GM19239 (cell line): ENCODE data around the gene GRAMD2A.

Experiments used
- DNase-seq: peaks from one replicate; pipeline ENCODE4 v3.0.0; 2011; ENCODE audit warnings: low spot score; ENCODE audit not compliant: insufficient read length
- FAIRE-seq: peaks from 2 replicates; lab custom pipeline; 2011; peaks lifted over from hg19 to GRCh38; lab: Jason Lieb, UNC

The GRAMD2A gene

GRCh38 chr15:72220687-72221086 lies 23.1 kb upstream of the GRAMD2A start:
- DNase-seq (no peak), FAIRE-seq (no peak)

- no peak for FAIRE-seq
- no peak for DNase-seq
Measured at GRCh38 chr15:72217216-72217615, 19.6 kb upstream of the GRAMD2A start.

GRCh38 chr15:72216079-72216478 lies 18.5 kb upstream of the GRAMD2A start:
- DNase-seq: no peak
- FAIRE-seq: no peak

- FAIRE-seq (no peak), DNase-seq (no peak)
Measured at GRCh38 chr15:72207558-72208085, 10.0 kb upstream of the GRAMD2A start.

- DNase-seq (no peak), FAIRE-seq (no peak)
Measured at GRCh38 chr15:72206677-72207000, 9.1 kb upstream of the GRAMD2A start.

GRCh38 chr15:72205896-72206676 lies 8.5 kb upstream of the GRAMD2A start:
- FAIRE-seq: no peak
- DNase-seq: no peak

- FAIRE-seq (no peak), DNase-seq (no peak)
Measured at GRCh38 chr15:72205273-72205672, 7.7 kb upstream of the GRAMD2A start.

- DNase-seq (no peak), FAIRE-seq (no peak)
Measured at GRCh38 chr15:72203507-72203837, 5.9 kb upstream of the GRAMD2A start.

DNA sequence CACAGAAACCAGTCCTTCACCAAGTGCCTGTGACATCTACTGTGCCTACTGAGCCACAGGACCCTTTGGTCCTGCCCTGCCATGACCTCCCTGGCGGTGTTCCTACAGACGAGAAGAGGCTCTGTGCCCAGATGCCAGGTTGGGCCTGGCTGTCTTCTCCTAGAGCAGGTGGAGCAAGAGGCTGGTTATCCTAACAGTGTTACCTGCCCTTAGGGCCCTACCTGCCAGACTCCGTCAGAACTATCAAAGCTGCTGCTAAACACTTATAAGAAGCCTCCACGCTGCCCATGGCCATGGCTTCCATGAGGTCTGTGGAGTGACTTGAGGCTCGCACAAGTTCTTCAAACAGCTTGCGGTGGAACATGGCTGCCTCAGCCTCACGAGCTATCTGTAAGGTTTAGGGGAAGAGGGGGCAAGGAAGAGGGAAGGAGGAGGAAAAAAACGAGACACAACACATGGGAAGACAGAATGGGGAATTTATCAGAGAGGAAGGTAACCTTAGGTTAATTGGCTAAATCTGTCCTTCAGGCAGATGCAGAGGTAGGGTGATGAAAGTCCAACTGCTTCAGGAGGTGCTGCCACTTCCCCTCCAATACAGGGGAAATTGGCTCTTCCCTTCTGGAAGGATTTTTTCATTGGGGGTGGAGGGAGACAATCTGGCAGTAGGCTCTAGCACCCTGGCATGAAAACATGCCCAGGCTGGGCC lies 5.4 kb upstream of the GRAMD2A start:
- DNase-seq (no peak), FAIRE-seq (no peak)

GRCh38 chr15:72202302-72202701 lies 4.7 kb upstream of the GRAMD2A start:
- no peak for FAIRE-seq
- DNase-seq: no peak

DNA sequence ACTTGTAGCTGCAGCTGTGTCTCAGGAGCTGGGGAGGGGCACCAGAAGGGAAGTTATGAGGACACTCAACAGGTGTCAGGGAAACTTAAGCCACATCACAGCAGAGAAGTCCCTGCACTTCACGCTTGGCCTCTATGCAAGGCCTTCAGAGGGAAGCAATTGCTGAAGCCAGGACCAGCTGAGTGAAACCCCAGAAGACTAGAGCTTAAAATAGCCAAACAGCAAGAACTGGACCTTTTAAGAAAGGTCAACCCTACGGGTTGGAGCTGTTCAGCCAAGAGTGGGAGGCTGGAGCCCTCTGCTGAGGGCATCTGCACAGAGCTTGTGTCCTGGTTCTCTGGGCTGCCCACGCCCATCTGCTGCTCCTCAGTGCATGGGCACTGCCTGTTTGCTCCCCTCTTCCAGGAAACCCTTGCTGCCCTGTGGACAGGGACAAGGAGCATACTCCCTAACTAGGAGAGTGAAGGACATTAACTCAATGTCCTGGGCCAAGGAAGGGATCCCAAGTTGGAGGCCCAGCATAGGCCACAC lies 3.9 kb upstream of the GRAMD2A start:
- FAIRE-seq: no peak
- no peak for DNase-seq

GRCh38 chr15:72200395-72201237 lies 3.0 kb upstream of the GRAMD2A start:
- FAIRE-seq (no peak), DNase-seq (no peak)

DNA sequence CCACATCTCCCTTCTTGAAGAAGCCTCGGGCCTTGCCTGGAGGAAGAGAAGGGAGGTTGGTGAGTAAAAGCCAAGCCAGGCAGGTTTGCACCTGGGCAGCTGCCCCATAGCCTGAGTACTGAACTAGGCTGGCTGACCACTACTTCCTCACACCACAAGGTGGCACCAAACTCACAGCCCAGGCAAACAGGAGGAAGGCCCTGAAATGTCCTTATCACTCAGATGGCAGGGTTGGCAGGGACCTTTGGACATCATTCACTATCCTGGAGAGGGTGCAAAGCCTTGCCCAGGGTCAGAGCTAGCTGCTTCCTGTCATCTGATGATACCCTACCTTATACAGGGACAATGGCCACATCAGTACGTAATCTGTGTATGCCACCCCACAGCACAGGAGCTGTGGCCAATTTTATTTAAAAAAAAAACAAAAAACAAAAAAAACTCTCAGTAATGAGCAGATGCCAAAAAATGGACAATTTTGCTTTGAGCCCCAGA lies 2.2 kb upstream of the GRAMD2A start:
- peak; percentile 88 for FAIRE-seq
- peak; percentile 89 for DNase-seq

- DNase-seq (no peak), FAIRE-seq (no peak)
Measured at GRCh38 chr15:72199205-72199515, 1.6 kb upstream of the GRAMD2A start.

GRCh38 chr15:72198356-72199204 lies 993 bp upstream of the GRAMD2A start:
- no peak for FAIRE-seq
- no peak for DNase-seq

DNA sequence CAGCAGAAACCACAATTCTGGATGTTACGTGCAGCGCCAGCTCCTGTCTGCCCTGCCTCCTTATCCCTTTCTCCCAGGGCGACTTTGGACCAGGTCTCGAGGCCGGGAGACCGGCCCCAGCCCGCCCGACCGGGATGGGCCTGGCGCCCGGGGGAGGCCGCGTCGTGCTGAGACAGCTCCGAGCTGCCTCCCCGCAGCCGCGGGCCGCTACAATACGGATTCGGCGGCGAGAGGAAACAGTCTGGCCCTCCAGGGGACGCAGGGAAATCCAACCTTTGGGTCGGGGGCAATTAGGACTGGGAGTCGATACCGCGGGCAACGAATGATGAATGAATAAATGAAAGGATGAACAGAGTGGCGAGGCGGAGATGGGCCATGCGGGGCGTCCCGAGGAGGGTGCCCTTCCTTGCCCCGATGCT lies 537 bp downstream of the GRAMD2A start:
- FAIRE-seq (no peak), DNase-seq (no peak)

- FAIRE-seq: no peak
- no peak for DNase-seq
Measured at GRCh38 chr15:72196409-72197040, 1.1 kb downstream of the GRAMD2A start.

GRCh38 chr15:72195101-72195511 lies 2.5 kb downstream of the GRAMD2A start:
- FAIRE-seq: no peak

GRCh38 chr15:72193836-72194396 lies 3.7 kb downstream of the GRAMD2A start:
- no peak for DNase-seq
- FAIRE-seq: no peak

More at GRCh38 chr15:72195101-72195511, 2.5 kb downstream of the GRAMD2A start:
- no peak for DNase-seq
